Measurements from ENCODE around the gene WWTR1. TPM values are rescaled to one million over a fixed set of nuclear protein-coding genes. Genes with fewer than 3 reads are reported as not detected.

Gene WWTR1
- total RNA-seq, 1 experiment from 2014 or later, result 24.4 TPM

- H2AK5ac ChIP-seq (ENCODE audit: insufficient read length, low read length), result no peak overlapping the region
- no peak overlapping the region for H3K18ac ChIP-seq (ENCODE audit: insufficient read length, low read depth, low read length)
- no peak overlapping the region for H3K9ac ChIP-seq (ENCODE audit: extremely low read depth, insufficient read length, low read length)
- H2AFZ ChIP-seq (ENCODE audit: low read length), result no peak overlapping the region
- no peak overlapping the region for H3K23ac ChIP-seq (ENCODE audit: insufficient read length, low read depth, low read length)
- H2BK15ac ChIP-seq (ENCODE audit: low read depth, low read length), result no peak overlapping the region
- Mint-ChIP-seq H3K27ac (peak overlapping the region in 1 of 3 experiments; percentile 65; a peak in 1 of 7 replicates), H3K9me3 (peaks cover 25 to 34% of the 10 kb centered on the region in 2 experiments), H3K4me3 (no peak overlapping the region), H3K4me1 (peaks cover 0 to under 1% of the 10 kb centered on the region in 2 experiments; a peak in 1 of 4 replicates), H3K36me3 (ENCODE audit: insufficient read depth in 1 of 3, low read depth in 3 of 3) (peaks cover 10 to 25% (median 24%) of the 10 kb centered on the region in 3 experiments), H3K27me3 (ENCODE audit: low read depth) (no peaks in the 10 kb centered on the region; the same call in 1 of the 2 replicates)
- WGBS (ENCODE audit: extremely low coverage, insufficient read length, low lambda C conversion rate), result no CpG with 5 or more reads among the region's 12 CpGs
- no peaks in the 10 kb centered on the region for H3K79me1 ChIP-seq (ENCODE audit: insufficient read depth, low read depth, low read length, poor library complexity, severe bottlenecking)
- H3K4me2 ChIP-seq (ENCODE audit: insufficient read depth, insufficient read length, low read length), result no peak overlapping the region
- H2BK12ac ChIP-seq (ENCODE audit: insufficient read length, low read depth, low read length), result no peak overlapping the region
- H4K20me1 ChIP-seq (ENCODE audit: control insufficient read depth, insufficient read depth, insufficient read length), result no peaks in the 10 kb centered on the region
- DNase-seq, result no peak
- no peak overlapping the region for H4K5ac ChIP-seq (ENCODE audit: insufficient read length, low read depth, low read length)
- no peaks in the 10 kb centered on the region for H3K79me2 ChIP-seq (ENCODE audit: insufficient read depth, low read length)
- peaks cover 19% of the 10 kb centered on the region for H3K9me3 ChIP-seq (ENCODE audit: control insufficient read depth, low read depth, low read length)
- H2BK5ac ChIP-seq (ENCODE audit: insufficient read length, low read length), result no peak overlapping the region
- H3K4ac ChIP-seq (ENCODE audit: low read depth, low read length), result no peak overlapping the region
- H2BK120ac ChIP-seq (ENCODE audit: low read depth, low read length, poor library complexity, severe bottlenecking), result no peak overlapping the region
- no peaks in the 10 kb centered on the region for H3K27me3 ChIP-seq (ENCODE audit: insufficient read depth, low read length)
- no peak overlapping the region for H3K14ac ChIP-seq (ENCODE audit: insufficient read depth, low read length)
- no peaks in the 10 kb centered on the region for H3K23me2 ChIP-seq (ENCODE audit: insufficient read length, low read depth, low read length, poor library complexity, severe bottlenecking)
- no peak overlapping the region for H2BK20ac ChIP-seq (ENCODE audit: low read depth, low read length, poor library complexity, severe bottlenecking)
- H4K8ac ChIP-seq (replicated peaks; ENCODE audit: insufficient read length, low read depth, low read length), result no peak overlapping the region
- H3K4me1 ChIP-seq (ENCODE audit: insufficient read depth, low read length), result no peaks in the 10 kb centered on the region
- H3K56ac ChIP-seq (ENCODE audit: insufficient read length, low read depth, low read length), result no peak overlapping the region
- TF ChIP-seq, protein P1, sequence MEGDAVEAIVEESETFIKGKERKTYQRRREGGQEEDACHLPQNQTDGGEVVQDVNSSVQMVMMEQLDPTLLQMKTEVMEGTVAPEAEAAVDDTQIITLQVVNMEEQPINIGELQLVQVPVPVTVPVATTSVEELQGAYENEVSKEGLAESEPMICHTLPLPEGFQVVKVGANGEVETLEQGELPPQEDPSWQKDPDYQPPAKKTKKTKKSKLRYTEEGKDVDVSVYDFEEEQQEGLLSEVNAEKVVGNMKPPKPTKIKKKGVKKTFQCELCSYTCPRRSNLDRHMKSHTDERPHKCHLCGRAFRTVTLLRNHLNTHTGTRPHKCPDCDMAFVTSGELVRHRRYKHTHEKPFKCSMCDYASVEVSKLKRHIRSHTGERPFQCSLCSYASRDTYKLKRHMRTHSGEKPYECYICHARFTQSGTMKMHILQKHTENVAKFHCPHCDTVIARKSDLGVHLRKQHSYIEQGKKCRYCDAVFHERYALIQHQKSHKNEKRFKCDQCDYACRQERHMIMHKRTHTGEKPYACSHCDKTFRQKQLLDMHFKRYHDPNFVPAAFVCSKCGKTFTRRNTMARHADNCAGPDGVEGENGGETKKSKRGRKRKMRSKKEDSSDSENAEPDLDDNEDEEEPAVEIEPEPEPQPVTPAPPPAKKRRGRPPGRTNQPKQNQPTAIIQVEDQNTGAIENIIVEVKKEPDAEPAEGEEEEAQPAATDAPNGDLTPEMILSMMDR (conservative IDR thresholded peaks at IDR 0.05), result no peak
- H4K91ac ChIP-seq (ENCODE audit: insufficient read length, low read depth, low read length), result no peak overlapping the region
- no peak overlapping the region for H3T11ph ChIP-seq (ENCODE audit: low read length)
- H3K27ac ChIP-seq (ENCODE audit: insufficient read length, low read depth, low read length), result no peak overlapping the region
Measured at GRCh38 chr3:149701206-149701976, 43.6 kb upstream of the WWTR1 start.
